NCI-H1048 (cell line): ENCODE measurements around the gene F2RL3.
"Not testable (repeated sequence)": the region's sequence is repeated elsewhere in the genome, so short reads cannot be mapped to it uniquely, and the experiment has no call there.

ENCODE experiments used
- DNase-seq: peaks from one replicate; lab custom pipeline; 2025; lab: John Stamatoyannopoulos, UW

The F2RL3 gene

DNA sequence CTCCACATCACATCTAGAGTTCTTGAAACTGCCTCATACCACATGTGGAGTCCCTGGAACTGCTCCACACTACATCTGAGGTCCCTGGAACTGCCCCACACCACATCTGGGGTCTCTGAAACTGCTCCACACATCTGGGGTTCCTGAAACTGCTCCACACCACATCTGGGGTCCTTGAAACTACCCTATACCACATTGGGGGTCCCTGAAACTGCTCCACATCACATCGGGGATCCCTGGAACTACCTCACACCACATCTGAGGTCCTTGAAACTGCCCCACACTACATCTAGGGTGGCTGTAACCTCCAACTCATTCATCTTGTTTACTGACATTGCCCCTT lies 33.8 kb downstream of the F2RL3 start:
- DNase-seq = no peak

DNA sequence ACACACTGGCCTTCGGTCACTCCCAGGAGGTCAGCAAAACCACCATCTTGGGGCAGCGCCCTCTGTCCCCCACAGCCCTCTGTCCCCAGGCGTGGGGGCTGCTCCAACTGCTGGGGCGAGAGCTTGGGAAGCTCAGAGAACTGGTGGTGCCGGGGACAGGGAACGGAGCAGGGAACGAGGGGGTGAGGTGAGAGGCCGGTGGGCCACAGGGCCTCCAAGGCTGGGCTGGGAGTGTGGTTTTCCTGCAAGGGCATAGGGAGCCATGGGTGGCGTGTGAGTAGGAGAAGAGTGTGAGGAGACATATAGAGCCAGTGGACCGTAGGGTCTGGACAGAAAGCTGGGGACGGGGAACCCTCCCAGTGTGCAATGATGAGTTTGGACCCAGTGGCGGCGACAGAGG lies 34.1 kb downstream of the F2RL3 start:
- no peak for DNase-seq

DNA sequence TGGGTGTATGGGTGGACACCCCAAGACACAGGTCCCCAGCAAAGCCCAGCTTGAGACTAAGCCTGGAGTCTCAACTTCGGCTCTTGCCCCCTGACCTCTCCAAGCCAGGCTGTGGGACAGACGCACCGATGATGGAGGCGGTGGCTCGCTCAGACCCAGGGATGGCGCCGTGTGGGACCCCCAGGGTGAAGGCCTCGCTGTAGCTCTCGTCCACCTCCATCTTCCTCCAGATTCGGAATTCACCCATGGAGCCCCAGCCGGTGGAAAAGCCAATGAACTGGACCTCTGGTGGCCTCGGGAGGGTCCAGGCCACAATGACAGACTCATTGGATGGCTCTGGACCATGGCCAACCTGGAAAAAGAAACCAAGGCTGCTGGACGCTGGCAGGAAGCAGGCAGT lies 39.1 kb downstream of the F2RL3 start:
- DNase-seq = no peak

DNA sequence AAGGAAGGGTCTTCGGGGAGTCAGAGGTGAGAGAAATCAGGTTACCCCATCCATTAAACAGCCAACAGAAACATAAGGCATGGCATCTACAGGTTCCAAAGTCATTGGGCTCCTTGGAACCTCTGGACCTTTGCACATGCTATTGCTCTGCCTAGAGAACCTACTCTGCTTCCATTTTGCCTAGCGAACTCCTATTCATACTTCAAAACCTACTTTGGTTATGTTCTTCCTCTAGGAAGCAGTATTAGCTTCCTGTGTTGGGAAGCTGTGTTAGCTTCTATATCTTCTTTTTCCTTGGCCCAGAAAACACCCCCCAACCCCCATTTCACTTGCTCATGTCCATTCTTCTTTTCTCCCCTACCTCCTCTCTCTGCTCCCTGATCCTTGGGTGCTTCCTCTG lies 39.6 kb downstream of the F2RL3 start:
- no peak for DNase-seq

DNA sequence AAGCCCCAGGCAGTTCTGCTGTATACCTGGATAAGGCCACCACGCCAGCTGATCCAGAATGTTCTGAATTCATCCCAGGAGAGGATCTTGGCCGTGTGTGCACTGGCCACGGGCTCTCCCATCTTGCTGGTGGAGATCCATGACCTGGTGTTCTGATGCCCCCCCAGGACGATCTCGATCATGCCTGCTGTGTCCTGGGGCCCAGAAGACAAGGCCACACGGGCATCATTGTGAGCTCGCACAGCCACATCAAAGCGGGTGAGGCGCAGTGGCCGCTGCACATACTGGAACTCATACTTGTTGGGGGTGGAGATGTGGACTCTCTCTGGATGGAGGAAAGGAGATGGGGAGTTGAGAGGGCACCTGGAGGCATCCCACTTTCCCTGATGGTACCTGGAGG lies 40.1 kb downstream of the F2RL3 start:
- no peak for DNase-seq

DNA sequence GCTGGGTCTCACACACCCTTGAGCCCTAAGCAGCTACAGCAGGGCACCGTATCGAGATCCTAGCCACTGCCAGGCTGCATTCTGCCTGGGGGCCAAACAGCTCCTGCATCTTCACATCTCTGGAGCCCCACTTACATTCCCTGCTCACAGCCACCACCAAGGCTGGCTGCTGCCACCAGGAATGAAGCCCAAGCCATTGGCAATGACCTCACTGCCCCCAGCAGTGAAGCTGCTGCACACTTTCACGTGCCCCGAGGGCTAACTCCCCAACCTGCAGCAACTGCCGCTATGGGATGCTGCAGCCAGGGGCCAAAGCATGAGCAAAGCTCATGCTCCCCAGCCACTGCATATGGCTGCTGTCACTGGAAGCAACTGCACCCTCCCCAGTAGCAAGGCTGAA lies 42.0 kb downstream of the F2RL3 start:
- DNase-seq = no peak

DNA sequence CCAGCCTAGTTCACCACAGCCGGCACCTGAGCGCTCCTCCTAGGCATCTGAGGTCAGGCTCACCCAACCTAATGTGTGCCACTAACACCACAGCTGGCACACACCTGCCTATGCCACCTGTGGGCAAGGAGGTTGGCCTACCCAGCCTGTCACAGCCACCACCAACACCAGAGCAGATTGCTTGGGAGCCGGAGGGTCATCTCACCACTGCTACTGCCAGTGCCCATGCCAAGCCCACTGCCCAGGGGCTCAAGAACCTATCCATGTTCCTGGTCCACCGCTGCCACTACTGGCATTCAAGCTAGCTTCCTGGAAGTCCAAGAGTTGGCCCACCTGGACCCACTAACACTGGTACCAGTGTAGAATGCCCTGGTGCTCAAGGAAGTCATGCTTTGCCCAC lies 42.5 kb downstream of the F2RL3 start:
- no peak for DNase-seq

DNA sequence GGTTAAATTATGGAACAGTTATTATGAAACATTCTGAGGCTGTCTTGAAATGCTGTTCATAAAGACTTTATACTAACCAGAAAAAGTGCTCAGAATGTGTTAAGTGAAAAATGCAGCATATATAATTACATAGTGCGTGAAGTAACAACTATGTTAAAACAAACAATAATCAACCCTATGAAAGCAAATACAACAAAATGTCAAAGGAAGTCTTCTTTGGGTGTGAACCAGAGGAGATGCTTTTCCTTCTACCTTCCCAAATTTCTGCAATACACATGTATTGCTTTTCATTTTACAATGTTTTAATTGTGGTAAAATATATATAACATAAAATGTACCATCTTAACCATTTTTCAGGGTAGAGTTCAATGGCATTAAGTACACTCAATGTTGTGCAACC lies 45.7 kb downstream of the F2RL3 start:
- DNase-seq = no peak

DNA sequence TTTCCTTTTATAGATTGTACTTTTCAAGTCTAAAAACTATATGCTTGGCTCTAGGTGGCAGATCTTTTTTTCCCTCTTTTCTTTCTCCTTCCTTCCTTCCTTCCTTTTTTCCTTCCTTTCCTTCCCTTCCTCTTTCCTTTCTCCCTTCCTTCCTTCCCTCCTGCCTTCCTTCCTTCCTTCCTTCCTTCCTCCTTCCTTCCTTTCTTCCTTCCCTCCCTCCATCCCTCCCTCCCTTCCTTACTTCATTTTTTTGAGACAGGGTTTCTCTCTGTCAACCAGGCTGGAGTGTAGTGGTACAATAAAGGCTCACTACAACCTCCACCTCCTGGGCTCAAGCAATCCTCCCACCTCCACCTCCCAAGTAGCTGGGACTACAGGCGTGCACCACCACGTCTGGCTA lies 48.1 kb downstream of the F2RL3 start:
- DNase-seq = no peak

DNA sequence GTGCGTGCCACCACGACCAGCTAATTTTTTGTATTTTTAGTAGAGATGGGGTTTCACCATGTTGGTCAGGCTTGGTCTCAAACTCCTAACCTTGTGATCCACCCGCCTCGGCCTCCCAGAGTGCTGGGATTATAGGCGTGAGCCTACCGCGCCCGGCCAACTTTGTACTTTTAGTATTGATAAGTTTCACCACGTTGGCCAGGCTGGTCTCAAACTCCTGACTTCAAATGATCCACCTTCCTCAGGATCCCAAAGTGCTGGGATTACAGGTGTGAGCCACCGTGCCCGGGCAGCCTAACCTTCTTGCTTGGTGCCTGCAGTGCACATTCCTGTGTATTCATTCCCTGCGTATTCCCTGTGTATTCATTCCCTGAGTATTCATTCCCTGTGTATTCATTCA lies 49.0 kb downstream of the F2RL3 start:
- DNase-seq = not testable (repeated sequence)

DNA sequence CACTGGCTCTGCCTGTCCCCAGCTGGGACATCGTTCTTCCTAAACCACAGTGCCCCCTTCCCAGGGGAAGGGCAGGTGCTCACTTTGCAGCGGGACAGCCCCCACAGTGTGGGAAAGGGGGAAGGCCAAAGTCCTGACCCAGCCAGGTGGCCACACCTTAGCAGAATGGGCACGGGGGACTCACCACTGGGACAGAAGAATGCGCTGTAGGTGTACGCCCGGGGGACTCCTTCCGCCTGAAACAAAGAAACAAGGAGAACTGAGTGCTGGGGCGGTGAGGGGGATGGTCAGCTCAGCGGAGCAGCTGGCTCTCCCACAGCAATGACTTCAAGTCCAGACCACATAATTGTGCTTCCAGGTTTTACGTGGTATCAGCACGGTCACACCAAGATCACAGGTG lies 49.4 kb downstream of the F2RL3 start:
- DNase-seq = no peak

DNA sequence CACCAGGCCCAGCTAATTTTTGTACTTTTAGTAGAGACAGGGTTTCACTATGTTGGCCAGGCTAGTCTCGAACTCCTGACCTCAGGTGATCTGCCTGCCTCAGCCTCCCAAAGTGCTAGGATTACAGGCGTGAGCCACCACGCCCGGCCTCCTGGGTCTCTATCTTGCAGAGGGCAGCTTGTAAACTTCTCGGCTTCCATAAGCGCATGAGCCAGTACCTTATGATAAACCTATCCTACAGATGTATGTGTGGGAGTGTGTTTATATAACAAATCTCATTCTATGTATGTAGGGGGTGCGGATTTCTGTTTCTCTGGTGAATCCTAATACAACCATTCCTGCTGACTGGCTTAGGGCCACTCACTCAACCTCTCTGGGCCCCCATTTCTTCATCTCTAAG lies 51.3 kb downstream of the F2RL3 start:
- not testable (repeated sequence) for DNase-seq

DNA sequence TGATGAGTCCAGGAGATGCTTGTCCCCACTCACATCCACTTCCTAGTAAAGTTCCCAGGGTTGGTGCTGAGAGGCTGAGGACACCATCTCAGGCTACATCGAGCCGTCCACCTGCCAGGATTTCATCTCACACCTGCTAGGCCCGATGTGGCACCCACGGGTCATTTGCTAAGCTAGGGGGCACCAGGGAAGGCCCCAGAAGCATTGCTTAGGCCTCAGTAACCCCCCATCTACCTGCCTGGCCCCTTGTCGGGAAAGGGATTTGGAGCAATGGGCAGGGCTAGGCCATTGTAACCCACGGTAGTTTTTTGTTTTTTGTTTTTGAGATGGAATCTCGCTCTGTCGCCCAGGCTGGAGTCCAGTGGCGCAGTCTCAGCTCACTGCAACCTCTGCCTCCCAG lies 51.8 kb downstream of the F2RL3 start:
- DNase-seq = no peak
